Measurements from ENCODE around the gene FIP1L1. TPM values are rescaled to one million over a fixed set of nuclear protein-coding genes. Genes with fewer than 3 reads are reported as not detected.

FIP1L1 gene
- total and polyA plus RNA-seq, 9 donors: 50.1 to 67.9 (median 64.4) TPM

DNA sequence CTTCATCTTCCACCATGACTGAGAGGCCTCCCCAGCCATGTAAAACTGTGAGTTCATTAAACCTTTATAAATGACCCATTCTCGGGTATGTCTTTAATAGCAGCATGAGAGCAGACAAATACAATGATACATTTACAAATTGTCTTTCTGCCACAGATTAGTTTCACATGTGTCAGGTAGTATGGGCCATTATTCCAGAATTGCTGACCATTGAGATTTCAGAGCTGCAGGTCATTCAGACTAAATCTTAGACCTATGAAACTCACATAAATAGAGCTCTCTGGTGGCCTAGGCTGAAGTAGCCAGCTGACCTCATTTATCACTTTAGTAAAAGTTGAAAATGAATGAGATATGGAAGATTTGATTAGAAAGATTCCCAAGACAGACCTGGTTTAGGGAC, 105.8 kb downstream of the FIP1L1 start:
- Histone ChIP-seq H3K27me3 (no peaks in the 10 kb centered on the region), H3K27ac (no peak overlapping the region), H3K36me3 (no peaks in the 10 kb centered on the region), H3K4me1 (ENCODE audit: insufficient read depth) (peaks cover 14% of the 10 kb centered on the region), H3K9me3 (no peaks in the 10 kb centered on the region), H3K4me3 (no peak overlapping the region)
- TF ChIP-seq, protein P1, sequence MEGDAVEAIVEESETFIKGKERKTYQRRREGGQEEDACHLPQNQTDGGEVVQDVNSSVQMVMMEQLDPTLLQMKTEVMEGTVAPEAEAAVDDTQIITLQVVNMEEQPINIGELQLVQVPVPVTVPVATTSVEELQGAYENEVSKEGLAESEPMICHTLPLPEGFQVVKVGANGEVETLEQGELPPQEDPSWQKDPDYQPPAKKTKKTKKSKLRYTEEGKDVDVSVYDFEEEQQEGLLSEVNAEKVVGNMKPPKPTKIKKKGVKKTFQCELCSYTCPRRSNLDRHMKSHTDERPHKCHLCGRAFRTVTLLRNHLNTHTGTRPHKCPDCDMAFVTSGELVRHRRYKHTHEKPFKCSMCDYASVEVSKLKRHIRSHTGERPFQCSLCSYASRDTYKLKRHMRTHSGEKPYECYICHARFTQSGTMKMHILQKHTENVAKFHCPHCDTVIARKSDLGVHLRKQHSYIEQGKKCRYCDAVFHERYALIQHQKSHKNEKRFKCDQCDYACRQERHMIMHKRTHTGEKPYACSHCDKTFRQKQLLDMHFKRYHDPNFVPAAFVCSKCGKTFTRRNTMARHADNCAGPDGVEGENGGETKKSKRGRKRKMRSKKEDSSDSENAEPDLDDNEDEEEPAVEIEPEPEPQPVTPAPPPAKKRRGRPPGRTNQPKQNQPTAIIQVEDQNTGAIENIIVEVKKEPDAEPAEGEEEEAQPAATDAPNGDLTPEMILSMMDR (IDR thresholded peaks at IDR 0.05): no peak
- no peak for TF ChIP-seq POLR2A (IDR thresholded peaks at IDR 0.05)
- no peak for TF ChIP-seq EP300 (IDR thresholded peaks at IDR 0.05)
- 95 to 100% (median 95%) methylated on average over 1 of the region's 1 CpG for whole genome bisulfite sequencing, 3 donors
- DNase-seq: no peak
- intact Hi-C loops (cut with DNase I): no loop called here

DNA sequence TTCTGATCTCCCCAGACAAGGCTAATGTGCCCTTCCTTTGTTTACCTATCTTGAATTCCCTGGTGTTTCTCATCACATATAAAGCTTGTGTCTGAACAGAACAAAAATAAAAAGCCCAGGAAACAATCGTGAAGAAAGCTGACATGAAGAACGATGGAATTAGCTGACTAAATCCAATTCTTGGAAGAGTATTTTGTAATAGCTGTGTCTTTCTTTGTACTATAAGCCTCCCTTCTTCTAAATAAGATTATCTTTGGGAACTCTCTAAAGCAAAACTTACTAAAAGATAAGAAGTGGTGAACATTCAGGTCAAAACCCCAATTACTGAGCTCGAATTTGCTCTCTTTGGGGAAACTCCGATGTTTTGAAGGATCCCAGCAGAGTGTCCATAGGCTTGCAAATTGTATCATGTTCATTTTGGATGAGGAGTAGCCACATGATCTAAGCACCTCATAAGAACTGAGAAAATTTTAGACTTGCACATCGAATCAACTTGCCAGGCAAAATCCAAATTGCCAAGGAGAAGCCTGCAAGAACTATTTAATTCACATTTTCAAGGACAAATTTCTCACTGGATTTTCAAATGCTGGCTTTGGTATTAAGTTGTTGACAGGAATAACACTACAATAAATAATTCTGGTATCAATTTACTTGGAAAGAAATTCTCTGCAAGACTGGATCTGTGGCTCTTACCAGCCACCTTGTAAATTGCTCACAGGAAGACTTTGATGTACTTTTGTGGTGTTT, 107.6 kb downstream of the FIP1L1 start:
- peak overlapping the region in 1 of 2 donors; percentile 59 for H3K27ac ChIP-seq
- H3K4me3 ChIP-seq: no peak overlapping the region
- no peaks in the 10 kb centered on the region for H3K9me3 ChIP-seq
- DNase-seq: no peak
- no peaks in the 10 kb centered on the region for H3K36me3 ChIP-seq
- intact Hi-C loops (cut with DNase I): no loop called here
- peaks cover 14% of the 10 kb centered on the region for H3K4me1 ChIP-seq (ENCODE audit: insufficient read depth)
- WGBS, 3 donors: 8 to 12% (median 9%) methylated on average over 5 of the region's 5 CpGs
- H3K27me3 ChIP-seq: no peaks in the 10 kb centered on the region
- TF ChIP-seq, protein P1 (IDR thresholded peaks at IDR 0.05): no peak
- TF ChIP-seq EP300 (IDR thresholded peaks at IDR 0.05): no peak
- no peak for TF ChIP-seq POLR2A (IDR thresholded peaks at IDR 0.05)

GRCh38 chr4:53485658-53486040, 108.2 kb downstream of the FIP1L1 start:
- DNase-seq: no peak
- H3K4me3 ChIP-seq: no peak overlapping the region
- H3K9me3 ChIP-seq: no peaks in the 10 kb centered on the region
- TF ChIP-seq, protein P1 (IDR thresholded peaks at IDR 0.05): no peak
- TF ChIP-seq EP300 (IDR thresholded peaks at IDR 0.05) (no peak), POLR2A (IDR thresholded peaks at IDR 0.05) (no peak)
- intact Hi-C loops (cut with DNase I): no loop called here
- H3K36me3 ChIP-seq: no peaks in the 10 kb centered on the region
- peak overlapping the region in 1 of 2 donors; percentile 59 for H3K27ac ChIP-seq
- H3K27me3 ChIP-seq: no peaks in the 10 kb centered on the region
- peaks cover 14% of the 10 kb centered on the region for H3K4me1 ChIP-seq (ENCODE audit: insufficient read depth)
- WGBS, 3 donors: 11 to 29% (median 15%) methylated on average over 1 of the region's 1 CpG

DNA sequence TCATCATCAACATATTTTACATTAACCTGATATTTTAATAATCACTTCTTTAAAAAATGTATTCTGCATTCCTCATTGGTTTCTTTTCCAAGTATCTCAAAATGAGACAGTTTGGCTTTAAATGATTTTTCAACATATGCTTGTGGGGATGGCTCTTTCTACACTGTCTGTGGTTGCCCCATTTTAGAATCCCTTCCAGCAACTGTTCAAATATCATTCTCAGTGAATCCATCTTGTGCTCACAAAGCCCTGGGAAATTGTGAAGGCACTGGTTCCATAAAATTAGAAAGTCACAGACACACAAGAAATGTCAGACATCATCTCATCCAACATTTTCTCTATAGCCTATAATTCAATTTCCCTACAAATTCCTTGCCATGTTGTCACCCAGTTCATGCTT, 110.3 kb downstream of the FIP1L1 start:
- no peaks in the 10 kb centered on the region for H3K36me3 ChIP-seq
- no peak overlapping the region for H3K27ac ChIP-seq
- TF ChIP-seq EP300 (IDR thresholded peaks at IDR 0.05) (no peak), POLR2A (IDR thresholded peaks at IDR 0.05) (no peak)
- TF ChIP-seq, protein P1 (IDR thresholded peaks at IDR 0.05): no peak
- DNase-seq: no peak
- H3K4me1 ChIP-seq (ENCODE audit: insufficient read depth): peaks cover 15% of the 10 kb centered on the region
- no peaks in the 10 kb centered on the region for H3K9me3 ChIP-seq
- H3K4me3 ChIP-seq: no peak overlapping the region
- intact Hi-C loops (cut with DNase I): no loop called here
- H3K27me3 ChIP-seq: no peaks in the 10 kb centered on the region

Measured in ovary (tissue), 9 donors.